ENCODE results near the gene HIPK3. TPM values are rescaled to one million over a fixed set of nuclear protein-coding genes. Genes with fewer than 3 reads are reported as not detected.

HIPK3 gene
- total RNA-seq, 2 donors from 2014 or later: 34.0 to 40.8 TPM

DNA sequence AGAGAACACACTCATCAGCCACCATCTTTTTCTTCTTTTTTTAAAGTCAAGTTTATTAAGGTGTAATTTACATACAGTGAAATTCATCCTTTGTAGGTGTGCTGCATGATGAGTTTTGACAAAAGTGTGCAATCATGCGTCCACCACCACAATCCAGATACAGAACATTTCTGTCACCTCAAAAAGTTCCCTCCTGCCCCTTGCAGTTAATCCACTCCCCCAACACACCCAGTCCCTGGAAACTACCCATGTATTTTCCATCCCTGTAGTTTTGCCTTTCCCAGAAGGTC is 126.7 kb downstream of the HIPK3 start:
- Mint-ChIP-seq H3K27ac (no peak overlapping the region), H3K9me3 (no peaks in the 10 kb centered on the region), H3K4me3 (no peak overlapping the region), H3K36me3 (ENCODE audit: insufficient read depth in 2 of 2) (peaks cover 1 to 3% of the 10 kb centered on the region in 2 donors), H3K4me1 (ENCODE audit: low read depth) (no peaks in the 10 kb centered on the region), H3K27me3 (ENCODE audit: low read depth) (no peaks in the 10 kb centered on the region)
- DNase-seq: no peak
- no peak for ATAC-seq (replicated peaks in 1 of 2)

DNA sequence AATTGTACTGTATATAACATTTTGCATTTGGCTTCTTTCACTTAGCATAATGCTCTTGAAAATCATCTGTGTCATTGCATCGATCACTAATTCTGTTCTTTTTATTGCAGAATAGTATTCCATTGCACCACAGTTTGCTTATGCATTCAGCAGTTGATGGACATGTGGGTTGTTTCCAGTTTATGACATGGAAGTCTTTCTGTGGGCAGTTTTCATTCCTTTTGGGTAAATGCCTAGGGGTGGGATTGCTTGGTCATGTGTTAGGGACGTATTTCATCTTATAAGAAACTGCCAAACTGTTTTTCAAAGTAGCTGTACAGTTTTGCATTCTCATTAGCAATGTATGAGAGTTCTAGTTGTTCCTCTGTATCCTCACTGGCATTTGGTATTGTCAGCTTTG is 127.0 kb downstream of the HIPK3 start:
- Mint-ChIP-seq H3K4me3 (no peak overlapping the region), H3K4me1 (ENCODE audit: low read depth) (no peaks in the 10 kb centered on the region), H3K36me3 (ENCODE audit: insufficient read depth in 2 of 2) (peaks cover 1 to 3% of the 10 kb centered on the region in 2 donors), H3K9me3 (no peaks in the 10 kb centered on the region), H3K27ac (no peak overlapping the region), H3K27me3 (ENCODE audit: low read depth) (no peaks in the 10 kb centered on the region)
- DNase-seq (no peak), ATAC-seq (replicated peaks in 1 of 2) (no peak)

DNA sequence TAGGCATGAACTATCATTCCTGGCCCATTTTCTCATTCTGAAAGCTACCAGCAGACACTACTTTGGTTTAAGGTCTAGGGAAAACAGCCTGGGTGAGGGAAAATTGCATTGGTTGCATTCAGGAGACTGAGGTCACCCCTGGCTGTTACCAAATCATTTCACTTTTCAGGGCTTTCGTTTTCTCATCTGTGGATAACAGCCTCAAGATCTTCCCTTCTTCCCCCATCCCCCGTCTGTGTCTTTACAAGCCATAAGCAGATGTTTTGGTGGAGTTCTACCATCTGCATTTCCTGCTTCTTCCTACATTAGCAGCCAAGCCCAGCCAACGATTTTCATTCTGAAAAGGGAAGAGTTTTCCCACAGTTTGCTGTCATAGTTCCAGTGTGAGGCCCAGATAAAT is 130.4 kb downstream of the HIPK3 start:
- Mint-ChIP-seq H3K9me3 (no peaks in the 10 kb centered on the region), H3K4me3 (no peak overlapping the region), H3K27me3 (ENCODE audit: low read depth) (peaks cover 16% of the 10 kb centered on the region), H3K27ac (no peak overlapping the region), H3K36me3 (ENCODE audit: insufficient read depth in 2 of 2) (peaks cover 1 to 3% of the 10 kb centered on the region in 2 donors), H3K4me1 (ENCODE audit: low read depth) (no peaks in the 10 kb centered on the region)
- ATAC-seq (replicated peaks in 1 of 2): no peak
- no peak for DNase-seq

DNA sequence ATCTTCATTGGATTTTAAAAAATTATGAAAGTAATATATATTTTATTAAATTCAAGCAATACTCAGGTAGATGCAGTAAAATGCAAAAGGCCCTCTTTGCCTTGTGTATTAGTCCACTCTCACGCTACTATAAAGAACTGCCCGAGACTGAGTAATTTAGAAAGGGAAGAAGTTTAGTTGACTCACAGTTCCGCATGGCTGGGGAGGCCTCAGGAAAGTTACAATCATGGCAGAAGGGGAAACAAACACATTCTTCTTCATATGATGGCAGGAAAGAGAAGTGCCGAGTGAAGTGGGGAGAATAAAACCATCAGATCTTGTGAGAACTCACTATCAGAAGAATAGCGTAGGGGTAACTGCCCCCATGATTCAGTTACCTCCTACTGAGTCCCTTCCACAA is 130.8 kb downstream of the HIPK3 start:
- no peak overlapping the region for H3K27ac Mint-ChIP-seq

DNA sequence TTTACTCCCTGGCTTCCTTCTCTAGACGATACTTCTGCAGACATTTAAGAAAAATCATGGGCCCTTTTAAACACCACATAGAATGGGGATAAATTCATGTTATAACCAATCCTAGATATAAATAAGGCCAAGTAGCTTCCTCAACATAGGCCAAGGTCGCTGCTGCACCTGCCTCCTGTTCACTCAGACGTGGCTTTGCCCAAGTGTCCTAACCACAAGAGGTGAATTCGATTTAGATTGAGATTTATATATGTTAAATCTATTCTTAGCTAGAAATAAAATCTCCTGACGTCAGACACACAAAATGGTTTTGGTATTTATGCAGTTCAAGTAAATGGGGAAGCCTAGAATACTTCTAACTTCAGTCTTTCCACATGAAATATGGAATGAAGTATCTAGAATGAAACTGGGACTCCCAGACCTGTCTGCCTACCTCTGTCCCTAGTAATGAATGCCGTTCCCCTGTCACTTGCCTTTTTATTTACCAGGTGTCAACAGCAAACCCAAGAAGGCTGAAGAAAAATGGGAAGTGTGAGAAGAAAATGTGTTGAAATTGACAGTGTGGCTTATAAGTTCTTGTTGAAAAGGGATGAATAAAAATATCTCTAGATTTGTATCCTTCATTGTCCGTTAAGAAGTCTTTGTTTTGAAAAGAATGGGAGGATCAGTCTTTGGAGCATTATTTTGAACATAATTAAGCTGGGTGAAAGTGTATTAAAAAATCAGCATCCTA is 131.8 kb downstream of the HIPK3 start:
- Mint-ChIP-seq H3K9me3 (no peaks in the 10 kb centered on the region), H3K36me3 (ENCODE audit: insufficient read depth in 2 of 2) (peaks cover 1 to 3% of the 10 kb centered on the region in 2 donors), H3K4me1 (ENCODE audit: low read depth) (no peaks in the 10 kb centered on the region), H3K27me3 (ENCODE audit: low read depth) (peaks cover 27% of the 10 kb centered on the region), H3K4me3 (no peak overlapping the region), H3K27ac (no peak overlapping the region)
- ATAC-seq (replicated peaks in 1 of 2) (no peak), DNase-seq (no peak)

More for the DNA sequence above, 130.8 kb downstream of the HIPK3 start:
- no peak overlapping the region for H3K4me3 Mint-ChIP-seq
- DNase-seq (no peak), ATAC-seq (replicated peaks in 1 of 2) (no peak)
- no peaks in the 10 kb centered on the region for H3K9me3 Mint-ChIP-seq
- peaks cover 19% of the 10 kb centered on the region for H3K27me3 Mint-ChIP-seq (ENCODE audit: low read depth)
- no peaks in the 10 kb centered on the region for H3K4me1 Mint-ChIP-seq (ENCODE audit: low read depth)
- H3K36me3 Mint-ChIP-seq (ENCODE audit: insufficient read depth in 2 of 2): peaks cover 1 to 3% of the 10 kb centered on the region in 2 donors

DNA sequence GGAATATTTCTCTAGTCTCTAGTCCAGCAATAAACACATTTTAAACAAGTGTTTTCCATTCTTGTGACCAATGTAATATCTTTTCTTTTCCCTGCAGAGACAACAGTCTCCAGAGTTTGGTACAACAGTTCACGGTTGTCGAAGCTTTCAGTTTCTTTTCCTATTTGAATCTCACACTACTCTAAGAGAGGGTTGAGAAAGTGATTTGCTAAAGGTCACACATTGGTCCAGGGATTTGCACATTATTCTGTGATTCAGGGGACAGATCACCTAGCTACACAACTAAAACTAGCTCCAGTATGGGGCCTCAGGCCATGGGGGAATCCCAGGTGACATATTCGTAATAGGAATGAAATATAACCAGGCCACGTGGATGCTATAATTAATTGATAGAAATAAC is 132.5 kb downstream of the HIPK3 start:
- Mint-ChIP-seq H3K4me3 (no peak overlapping the region), H3K4me1 (ENCODE audit: low read depth) (no peaks in the 10 kb centered on the region), H3K27me3 (ENCODE audit: low read depth) (peaks cover 27% of the 10 kb centered on the region), H3K9me3 (no peaks in the 10 kb centered on the region), H3K36me3 (ENCODE audit: insufficient read depth in 2 of 2) (peaks cover 1 to 3% of the 10 kb centered on the region in 2 donors), H3K27ac (no peak overlapping the region)
- ATAC-seq (replicated peaks in 1 of 2) (no peak), DNase-seq (no peak)

DNA sequence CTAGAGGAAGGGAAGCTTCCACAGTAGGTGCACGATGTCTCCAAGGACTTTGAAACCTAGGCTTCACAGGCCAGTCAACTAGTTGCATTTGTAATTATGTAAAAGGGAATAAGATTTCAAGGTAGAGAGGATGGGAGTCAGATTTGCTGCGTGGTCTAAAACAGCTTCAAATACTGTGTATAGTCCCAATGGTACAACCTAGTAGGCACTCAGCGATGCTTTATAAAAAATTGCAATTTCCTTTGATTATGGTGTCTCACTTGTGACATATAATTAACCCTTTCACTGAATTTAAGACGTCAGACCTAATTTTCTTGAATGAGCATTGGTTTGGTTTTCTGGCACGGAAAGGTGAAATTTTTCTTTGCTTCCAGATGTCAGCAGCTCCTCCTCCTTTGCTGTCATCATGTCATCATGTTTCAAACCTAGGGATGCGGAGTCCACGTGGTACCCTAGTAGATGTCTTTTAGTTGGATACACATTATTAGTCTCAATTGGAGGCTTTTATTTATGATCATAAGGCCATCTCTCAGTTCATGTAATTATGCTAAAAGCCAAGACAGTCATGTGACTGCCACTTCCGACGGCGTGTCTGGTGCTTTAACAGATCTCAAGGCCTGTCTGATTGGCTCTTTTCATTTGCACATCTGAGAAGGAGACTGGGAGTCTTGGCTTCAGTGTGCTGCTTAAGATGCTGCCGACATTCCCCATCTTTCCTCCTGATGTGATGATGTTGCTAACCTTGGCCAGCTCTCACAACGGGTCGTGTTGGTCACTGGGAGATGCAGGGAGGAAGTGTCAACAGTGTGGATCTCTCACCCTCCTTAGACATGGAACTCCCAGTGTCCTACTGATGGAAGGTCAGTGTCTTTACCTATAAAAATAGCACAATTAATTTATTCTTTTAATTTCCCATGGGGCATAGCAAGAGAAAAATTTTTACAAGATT is 134.0 kb downstream of the HIPK3 start:
- Mint-ChIP-seq H3K4me1 (ENCODE audit: low read depth) (no peaks in the 10 kb centered on the region), H3K4me3 (no peak overlapping the region), H3K9me3 (no peaks in the 10 kb centered on the region), H3K27me3 (ENCODE audit: low read depth) (peaks cover 33% of the 10 kb centered on the region), H3K36me3 (ENCODE audit: insufficient read depth in 2 of 2) (peaks cover 0 to 1% of the 10 kb centered on the region in 2 donors), H3K27ac (no peak overlapping the region)
- no peak for ATAC-seq (replicated peaks in 1 of 2)
- no peak for DNase-seq

DNA sequence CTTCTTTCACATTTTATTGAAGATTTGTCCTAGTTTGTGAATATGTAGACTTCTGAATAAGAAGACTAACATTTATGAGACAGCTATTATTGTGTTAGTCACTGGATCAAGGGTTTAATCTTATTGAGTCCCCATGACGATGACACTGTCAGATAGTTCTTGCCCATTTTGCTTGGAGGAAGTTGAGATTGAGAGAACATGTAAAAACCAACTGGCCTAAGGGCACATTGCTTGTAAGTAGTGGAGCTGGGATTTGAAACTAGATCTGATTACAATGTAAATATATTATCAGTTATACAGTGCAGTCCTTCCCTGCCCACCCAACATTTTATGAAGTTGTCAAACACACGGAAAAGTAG is 134.7 kb downstream of the HIPK3 start:
- Mint-ChIP-seq H3K27ac (no peak overlapping the region), H3K36me3 (ENCODE audit: insufficient read depth in 2 of 2) (no peaks in the 10 kb centered on the region), H3K9me3 (no peaks in the 10 kb centered on the region), H3K4me1 (ENCODE audit: low read depth) (no peaks in the 10 kb centered on the region), H3K27me3 (ENCODE audit: low read depth) (peaks cover 33% of the 10 kb centered on the region), H3K4me3 (no peak overlapping the region)
- DNase-seq (no peak), ATAC-seq (replicated peaks in 1 of 2) (no peak)

DNA sequence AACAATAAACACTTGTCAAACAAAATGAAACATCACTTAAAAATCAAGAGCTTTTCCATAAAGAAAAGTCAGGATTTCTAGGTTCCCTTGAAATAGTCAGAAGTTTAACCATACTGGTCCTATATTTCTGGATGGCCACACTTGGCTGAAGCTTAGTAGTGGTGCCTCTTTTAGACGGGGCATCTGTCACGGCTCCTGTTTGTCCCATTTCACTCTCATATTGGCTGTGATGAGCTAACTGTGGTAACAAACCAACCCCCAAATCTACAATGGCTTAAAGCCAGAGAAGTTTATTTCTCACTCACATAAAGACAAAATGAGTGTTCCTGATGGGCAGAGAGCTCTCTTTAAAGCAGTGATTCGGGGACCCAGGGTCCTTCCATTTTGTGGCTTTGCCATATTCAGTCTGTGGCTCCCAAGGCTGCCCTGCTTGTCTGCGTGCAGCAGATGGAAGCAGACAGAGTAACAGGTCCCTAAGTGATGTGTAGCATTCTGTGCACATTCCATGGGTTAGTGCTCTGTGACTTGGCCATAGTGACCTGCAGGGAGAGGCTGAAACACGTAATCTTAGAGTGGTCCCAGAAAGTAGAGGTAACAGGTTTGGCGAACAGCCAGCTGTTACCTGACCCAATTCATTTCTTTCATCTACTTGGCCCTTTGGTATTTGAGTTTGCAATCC is 137.4 kb downstream of the HIPK3 start:
- Mint-ChIP-seq H3K4me1 (ENCODE audit: low read depth) (no peaks in the 10 kb centered on the region), H3K27me3 (ENCODE audit: low read depth) (peaks cover 33% of the 10 kb centered on the region), H3K9me3 (no peaks in the 10 kb centered on the region), H3K4me3 (no peak overlapping the region), H3K27ac (no peak overlapping the region), H3K36me3 (ENCODE audit: insufficient read depth in 2 of 2) (no peaks in the 10 kb centered on the region)
- no peak for DNase-seq
- no peak for ATAC-seq (replicated peaks in 1 of 2)

DNA sequence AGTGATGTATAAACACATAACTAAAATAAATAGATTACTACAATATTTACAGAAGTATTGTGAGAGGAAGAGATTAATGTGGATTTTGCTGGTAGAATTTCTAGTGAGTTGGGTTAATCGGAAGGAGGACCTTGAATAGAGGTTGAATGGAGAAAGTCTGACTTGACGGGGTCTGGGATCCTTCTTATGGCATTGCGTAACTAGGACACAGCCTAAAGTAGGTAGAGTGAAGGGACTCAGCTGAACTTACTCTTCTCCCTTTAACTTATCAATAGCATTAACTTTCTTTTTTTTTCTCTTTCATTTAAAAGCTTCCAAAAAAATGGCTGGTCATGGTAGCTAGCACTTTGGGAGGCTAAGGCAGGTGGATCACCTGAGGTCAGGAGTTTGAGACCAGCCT is 139.2 kb downstream of the HIPK3 start:
- H3K4me3 Mint-ChIP-seq: no peak overlapping the region
- peaks cover 19% of the 10 kb centered on the region for H3K27me3 Mint-ChIP-seq (ENCODE audit: low read depth)
- H3K27ac Mint-ChIP-seq: no peak overlapping the region
- H3K4me1 Mint-ChIP-seq (ENCODE audit: low read depth): no peaks in the 10 kb centered on the region
- H3K9me3 Mint-ChIP-seq: no peaks in the 10 kb centered on the region
- DNase-seq (no peak), ATAC-seq (replicated peaks in 1 of 2) (no peak)
- no peaks in the 10 kb centered on the region for H3K36me3 Mint-ChIP-seq (ENCODE audit: insufficient read depth in 2 of 2)

DNA sequence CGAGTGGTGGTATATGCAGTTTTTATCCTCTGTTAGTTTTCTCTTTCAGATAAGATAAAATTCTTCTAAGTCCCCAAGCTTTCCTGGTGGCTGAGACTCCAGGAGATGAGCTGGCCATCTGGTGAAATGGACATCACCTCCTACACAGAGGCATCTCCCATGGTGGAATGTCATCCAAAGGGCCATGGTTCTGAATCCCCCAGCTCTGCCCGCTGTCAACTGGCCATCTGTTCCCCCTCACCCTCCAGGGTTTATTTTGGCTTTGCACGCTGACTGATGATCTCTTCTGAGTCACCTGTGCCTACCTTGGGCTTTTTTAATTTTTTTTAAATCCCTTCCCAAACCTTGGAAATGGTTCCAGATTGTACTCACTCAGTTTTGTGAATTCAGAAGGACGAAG is 142.2 kb downstream of the HIPK3 start:
- Mint-ChIP-seq H3K27me3 (ENCODE audit: low read depth) (peaks cover 16% of the 10 kb centered on the region), H3K9me3 (no peaks in the 10 kb centered on the region), H3K4me3 (no peak overlapping the region), H3K36me3 (ENCODE audit: insufficient read depth in 2 of 2) (no peaks in the 10 kb centered on the region), H3K27ac (no peak overlapping the region), H3K4me1 (ENCODE audit: low read depth) (no peaks in the 10 kb centered on the region)
- ATAC-seq (replicated peaks in 1 of 2) (no peak), DNase-seq (no peak)

DNA sequence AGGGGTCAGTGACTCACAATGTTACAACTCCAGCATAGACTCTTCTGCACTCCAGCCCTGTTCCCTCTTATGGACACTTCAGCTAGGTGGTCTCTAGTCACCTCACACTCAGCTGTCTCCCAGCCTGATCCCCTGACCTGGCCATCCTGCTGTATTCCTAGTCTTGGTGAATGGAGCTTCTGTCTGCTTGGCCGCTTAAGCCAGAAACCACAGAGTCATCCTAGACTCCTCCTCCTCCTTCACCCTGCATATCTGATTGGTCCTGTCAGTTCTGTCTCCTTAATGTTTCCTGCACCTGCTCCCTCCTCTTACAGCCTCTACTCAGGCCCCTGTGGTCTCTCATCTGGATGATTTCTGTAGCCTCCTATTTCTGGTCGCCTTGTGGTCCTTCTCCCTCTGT is 144.9 kb downstream of the HIPK3 start:
- ATAC-seq (replicated peaks in 1 of 2): no peak
- peaks cover 10% of the 10 kb centered on the region for H3K27me3 Mint-ChIP-seq (ENCODE audit: low read depth)
- no peak for DNase-seq
- H3K9me3 Mint-ChIP-seq: no peaks in the 10 kb centered on the region
- H3K27ac Mint-ChIP-seq: no peak overlapping the region
- no peaks in the 10 kb centered on the region for H3K4me1 Mint-ChIP-seq (ENCODE audit: low read depth)
- no peaks in the 10 kb centered on the region for H3K36me3 Mint-ChIP-seq (ENCODE audit: insufficient read depth in 2 of 2)
- no peak overlapping the region for H3K4me3 Mint-ChIP-seq

DNA sequence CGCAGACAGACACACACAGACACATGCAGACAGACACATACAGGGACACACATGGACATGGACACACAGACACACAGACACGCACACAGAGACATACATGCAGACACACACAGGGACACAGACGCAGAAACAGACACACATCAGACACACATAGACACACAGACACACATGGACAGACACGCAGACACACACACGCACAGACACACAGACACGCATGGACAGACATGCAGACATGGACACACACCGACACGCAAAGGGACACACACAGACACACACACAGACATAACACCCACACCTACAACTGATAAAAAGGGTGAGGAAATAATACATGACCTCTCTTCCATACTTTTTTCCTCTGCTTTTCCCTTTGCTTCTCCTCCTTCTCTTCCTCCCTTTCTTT is 146.2 kb downstream of the HIPK3 start:
- ATAC-seq (replicated peaks in 1 of 2): no peak
- Mint-ChIP-seq H3K27me3 (ENCODE audit: low read depth) (peaks cover 10% of the 10 kb centered on the region), H3K27ac (no peak overlapping the region), H3K9me3 (no peaks in the 10 kb centered on the region), H3K36me3 (ENCODE audit: insufficient read depth in 2 of 2) (no peaks in the 10 kb centered on the region), H3K4me1 (ENCODE audit: low read depth) (no peaks in the 10 kb centered on the region), H3K4me3 (no peak overlapping the region)
- no peak for DNase-seq
